ENCODE data around the gene SNX20.

DNA sequence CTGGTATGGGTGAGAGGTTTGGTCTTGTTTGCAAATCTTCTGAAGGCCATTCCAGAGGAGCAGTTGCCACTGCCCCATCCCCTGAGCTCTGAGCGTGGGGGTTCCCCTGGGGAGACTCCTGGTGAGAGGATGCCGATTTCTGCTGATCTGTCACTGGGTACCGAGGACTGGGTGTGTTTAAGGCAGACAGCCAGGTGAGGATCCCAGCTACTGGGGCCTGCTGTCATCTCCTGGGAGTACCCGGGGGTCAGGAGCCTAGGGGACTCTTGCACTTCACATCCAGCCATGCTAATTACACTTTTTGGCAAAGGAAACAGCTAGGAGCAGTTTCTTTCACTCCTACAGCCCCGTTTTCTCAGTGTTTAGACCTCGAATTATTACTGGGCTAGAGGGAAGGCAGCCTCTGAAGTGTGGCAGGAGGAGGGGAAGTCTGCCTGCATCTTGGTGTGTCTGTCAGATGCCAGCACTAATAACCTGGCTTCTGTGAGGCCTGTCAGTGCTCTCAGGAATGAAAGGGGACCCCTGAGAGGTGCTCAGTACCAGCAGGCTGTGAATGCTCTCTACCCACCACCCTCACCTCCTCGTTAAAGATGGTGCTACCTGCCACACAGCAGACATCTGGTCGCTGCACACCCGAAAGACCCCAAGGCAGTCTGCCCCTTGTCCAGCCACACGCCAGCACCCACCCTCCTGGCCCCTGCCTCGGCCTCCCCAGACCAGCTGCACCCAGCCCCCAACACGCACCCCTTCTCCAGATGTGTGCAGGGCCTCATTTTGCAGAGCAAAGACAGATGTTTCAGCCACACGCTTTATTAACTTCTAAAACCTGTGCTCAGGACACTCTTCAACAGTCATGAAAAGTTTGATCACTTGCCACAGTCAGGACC is 43.2 kb downstream of the SNX20 start:
- TF ChIP-seq, protein P1, sequence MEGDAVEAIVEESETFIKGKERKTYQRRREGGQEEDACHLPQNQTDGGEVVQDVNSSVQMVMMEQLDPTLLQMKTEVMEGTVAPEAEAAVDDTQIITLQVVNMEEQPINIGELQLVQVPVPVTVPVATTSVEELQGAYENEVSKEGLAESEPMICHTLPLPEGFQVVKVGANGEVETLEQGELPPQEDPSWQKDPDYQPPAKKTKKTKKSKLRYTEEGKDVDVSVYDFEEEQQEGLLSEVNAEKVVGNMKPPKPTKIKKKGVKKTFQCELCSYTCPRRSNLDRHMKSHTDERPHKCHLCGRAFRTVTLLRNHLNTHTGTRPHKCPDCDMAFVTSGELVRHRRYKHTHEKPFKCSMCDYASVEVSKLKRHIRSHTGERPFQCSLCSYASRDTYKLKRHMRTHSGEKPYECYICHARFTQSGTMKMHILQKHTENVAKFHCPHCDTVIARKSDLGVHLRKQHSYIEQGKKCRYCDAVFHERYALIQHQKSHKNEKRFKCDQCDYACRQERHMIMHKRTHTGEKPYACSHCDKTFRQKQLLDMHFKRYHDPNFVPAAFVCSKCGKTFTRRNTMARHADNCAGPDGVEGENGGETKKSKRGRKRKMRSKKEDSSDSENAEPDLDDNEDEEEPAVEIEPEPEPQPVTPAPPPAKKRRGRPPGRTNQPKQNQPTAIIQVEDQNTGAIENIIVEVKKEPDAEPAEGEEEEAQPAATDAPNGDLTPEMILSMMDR (IDR thresholded peaks at IDR 0.05) = no peak
- no peak for TF ChIP-seq POLR2A (IDR thresholded peaks at IDR 0.05)
